GM18505 (cell line): ENCODE measurements around the gene PSENEN.

Source experiments
- ATAC-seq: cut with Tn5 transposase; IDR thresholded peaks from one replicate; pipeline ENCODE4 v1.9.1; 2021; ENCODE audit not compliant: unreplicated experiment
- POLR2A ChIP-seq: IDR thresholded peaks from 4 replicates; pipeline ENCODE4 v1.6.1; 2011; ENCODE audit warnings: borderline replicate concordance; ENCODE audit not compliant: insufficient read depth, insufficient read length; ENCODE audit errors: extremely low read depth

PSENEN gene

GRCh38 chr19:35736913-35737886, 8.3 kb upstream of the PSENEN start:
- peak; percentile 12 for TF ChIP-seq POLR2A
- ATAC-seq: no peak

GRCh38 chr19:35738021-35738886, 7.2 kb upstream of the PSENEN start:
- no peak for TF ChIP-seq POLR2A
- ATAC-seq: no peak

DNA sequence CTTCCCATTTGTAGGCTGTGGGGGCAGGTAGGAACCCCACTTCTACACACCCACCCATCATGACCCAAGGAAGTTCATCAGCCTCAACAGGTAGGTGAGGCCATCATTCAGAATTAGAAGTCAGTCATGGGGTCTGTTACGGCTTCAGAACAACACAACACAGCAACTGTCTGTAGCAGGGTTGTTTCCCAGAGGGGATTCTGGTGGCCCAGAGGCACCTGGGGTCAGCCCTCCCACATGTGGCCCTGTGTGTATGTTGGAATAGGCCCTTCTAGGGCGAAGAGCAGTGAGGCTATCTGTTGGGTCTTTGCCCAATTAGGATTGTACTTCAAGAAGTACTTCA, 6.6 kb upstream of the PSENEN start:
- no peak for TF ChIP-seq POLR2A
- no peak for ATAC-seq

GRCh38 chr19:35739275-35740107, 6.0 kb upstream of the PSENEN start:
- no peak for ATAC-seq
- TF ChIP-seq POLR2A: no peak

GRCh38 chr19:35740108-35740422, 5.4 kb upstream of the PSENEN start:
- ATAC-seq: peak; percentile 8
- no peak for TF ChIP-seq POLR2A

DNA sequence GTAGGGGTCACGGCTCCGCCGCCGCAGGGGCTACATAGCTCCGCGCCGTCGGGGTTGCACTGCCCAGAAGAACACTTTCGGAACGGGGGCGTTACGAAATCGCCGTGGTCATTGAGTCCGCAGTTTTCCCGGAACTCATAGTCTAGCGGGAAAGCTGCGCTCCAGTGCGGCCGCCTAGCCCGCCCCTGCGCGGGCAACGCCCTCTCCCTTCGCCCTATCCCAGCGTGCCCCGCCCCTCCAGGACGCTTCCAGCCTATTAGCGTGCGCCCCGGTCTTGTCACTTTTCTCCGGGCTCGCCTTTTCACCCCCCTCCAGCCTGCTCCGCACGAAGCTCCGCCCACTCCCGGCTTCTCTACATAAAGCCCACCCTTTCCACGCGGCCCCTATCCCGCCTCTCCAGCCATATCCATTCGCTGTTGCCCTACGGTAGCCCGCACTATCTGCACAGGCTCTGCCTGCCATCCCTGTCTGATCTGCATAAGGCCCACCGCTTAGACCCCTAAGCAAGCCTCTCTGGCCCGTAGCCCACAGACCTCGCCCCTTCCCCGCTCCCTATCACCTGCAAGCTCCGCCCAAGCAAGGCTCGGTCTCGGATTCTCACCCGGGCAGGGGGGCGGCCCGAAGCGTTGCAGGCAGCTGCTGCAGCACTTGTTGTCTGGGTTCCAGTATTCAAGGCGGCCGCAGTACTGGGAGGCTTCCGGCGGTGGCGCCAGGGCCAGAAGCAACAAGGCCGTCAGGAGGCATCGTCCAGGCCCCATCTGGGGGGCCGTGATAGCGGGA, 4.8 kb upstream of the PSENEN start:
- peak; percentile 54 for ATAC-seq
- TF ChIP-seq POLR2A: peak; percentile 75

DNA sequence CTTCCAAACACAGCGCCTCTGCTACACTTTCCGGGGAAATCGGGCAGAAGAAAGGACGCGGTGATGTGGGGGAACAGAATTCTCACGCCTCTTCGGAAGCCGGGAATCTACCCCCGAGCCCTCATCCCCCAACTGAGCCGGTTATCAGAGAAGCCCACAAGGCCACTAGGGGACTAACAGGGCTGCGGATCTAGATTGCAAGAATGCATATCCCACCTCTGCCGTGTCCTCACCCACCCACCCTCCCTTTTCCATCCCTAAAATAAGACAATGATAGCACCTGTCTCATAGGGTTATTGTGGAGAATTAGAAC, 4.3 kb upstream of the PSENEN start:
- ATAC-seq: no peak
- no peak for TF ChIP-seq POLR2A

DNA sequence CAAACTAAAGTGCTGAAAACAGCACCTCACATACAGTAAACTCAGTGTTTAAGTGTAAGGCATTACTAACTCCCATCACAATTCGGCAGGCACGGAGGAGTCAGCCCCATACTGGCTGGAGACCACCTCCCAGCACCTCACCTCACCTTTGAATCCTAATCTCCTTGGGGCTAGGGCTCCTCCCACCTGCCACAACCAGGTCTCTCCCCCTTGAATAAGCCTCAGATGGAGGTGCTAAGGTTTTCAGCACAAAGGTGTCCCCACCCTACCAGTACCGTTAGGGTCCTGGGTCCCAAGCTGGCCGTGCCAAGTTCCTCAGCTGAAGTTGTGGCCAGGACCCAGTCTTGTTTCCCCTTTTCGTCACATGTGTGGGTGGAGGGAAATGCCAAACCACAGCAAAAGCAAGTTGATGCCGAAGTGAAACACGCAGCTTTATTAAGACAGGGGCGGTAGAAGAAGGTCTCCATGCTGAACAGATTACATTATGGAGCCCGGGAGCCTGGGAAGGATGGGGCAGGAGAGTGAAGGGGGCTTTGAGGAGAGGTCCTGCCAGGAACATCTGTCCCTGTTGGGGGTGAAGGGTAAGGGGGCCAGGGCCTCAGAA, 3.2 kb upstream of the PSENEN start, which contains the start of gene IGFLR1:
Gene IGFLR1 (minus strand): TSS at position 332 of the 604 bp plus-strand sequence. CDS start 1,272 bp downstream, outside the sequence.
- ATAC-seq: no peak
- peak; percentile 79 for TF ChIP-seq POLR2A

DNA sequence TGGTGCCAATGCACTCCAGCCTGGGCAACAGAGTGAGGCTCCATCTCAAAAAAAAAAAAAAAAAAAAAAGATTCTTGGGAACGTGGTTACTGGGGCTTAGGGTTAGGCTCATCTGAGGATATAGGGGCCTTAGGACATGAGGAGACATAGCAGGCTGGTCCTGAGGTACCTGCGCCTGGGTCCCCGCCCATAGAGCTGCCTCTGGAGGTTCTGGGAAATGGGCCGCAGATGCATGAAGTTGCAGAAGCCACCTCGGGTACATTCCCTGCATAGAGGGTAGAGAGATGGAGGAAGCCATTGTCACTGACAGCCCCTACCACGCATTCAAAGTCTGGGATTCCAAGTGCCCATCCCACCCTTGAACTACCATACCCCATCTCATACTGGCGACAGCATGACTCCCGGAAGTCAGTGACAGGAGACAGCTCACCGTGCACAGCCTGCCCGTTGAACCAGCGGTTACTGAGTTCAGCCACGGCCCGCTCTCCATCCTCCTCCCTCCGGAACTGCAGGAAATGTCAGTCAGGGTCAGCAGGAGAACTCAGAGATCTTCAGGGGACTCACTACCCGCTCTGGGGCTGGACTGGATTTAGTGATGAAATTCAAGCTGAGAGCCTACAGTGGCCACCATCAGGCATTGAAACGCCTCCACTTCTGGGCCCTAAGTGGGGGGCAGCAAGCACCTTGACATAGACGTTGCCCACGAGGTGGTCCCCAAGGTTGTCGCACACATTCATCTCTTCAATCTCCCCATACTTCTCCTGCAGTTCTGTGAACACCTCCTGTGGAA, 1.6 kb upstream of the PSENEN start:
- no peak for ATAC-seq
- TF ChIP-seq POLR2A: no peak

GRCh38 chr19:35744430-35745327, 772 bp upstream of the PSENEN start:
- peak; percentile 81 for TF ChIP-seq POLR2A
- ATAC-seq: peak; percentile 37

- no peak for TF ChIP-seq POLR2A
- ATAC-seq: no peak
Observed at GRCh38 chr19:35746087-35746462, 624 bp downstream of the PSENEN start.

DNA sequence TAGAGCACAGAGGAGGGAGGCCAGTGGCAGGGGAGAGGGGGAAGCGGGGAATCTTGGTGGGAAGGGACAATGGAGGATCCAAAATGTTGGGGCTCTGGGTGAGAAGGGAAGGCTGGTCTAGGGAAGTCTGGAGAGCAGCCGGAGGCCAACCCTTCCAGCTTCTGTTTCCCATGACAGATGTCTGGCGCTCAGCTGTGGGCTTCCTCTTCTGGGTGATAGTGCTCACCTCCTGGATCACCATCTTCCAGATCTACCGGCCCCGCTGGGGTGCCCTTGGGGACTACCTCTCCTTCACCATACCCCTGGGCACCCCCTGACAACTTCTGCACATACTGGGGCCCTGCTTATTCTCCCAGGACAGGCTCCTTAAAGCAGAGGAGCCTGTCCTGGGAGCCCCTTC, 1.1 kb downstream of the PSENEN start:
- TF ChIP-seq POLR2A: no peak
- ATAC-seq: no peak
